Mesenteric fat pad (tissue), 1 donor: ENCODE results near the gene LRBA. TPM values are rescaled to one million over a fixed set of nuclear protein-coding genes. Genes with fewer than 3 reads are reported as not detected.
"Not testable (repeated sequence)": the region's sequence is repeated elsewhere in the genome, so short reads cannot be mapped to it uniquely, and the experiment has no call there.

Experiments
- DNase-seq: peaks from one replicate; pipeline ENCODE4 v3.0.0-alpha.2; 2020; ENCODE audit warnings: low spot score
- total RNA-seq: library from RNA; stranded (reverse); fragmentation: NEBNext Ultra II Directional; extraction: Animal tissue kit (Norgen Biotek cat#: 25700); gene quantifications from one replicate; pipeline ENCODE4 v1.2.1, GENCODE V29; 2021
- donor health status: DM: yes; HTN: yes; CAD: no.

LRBA gene
- total RNA-seq, 1 donor from 2014 or later: 25.6 TPM

- DNase-seq: peak; percentile 91
Measured at GRCh38 chr4:151015459-151016347, 619 bp upstream of the LRBA start.

GRCh38 chr4:151013944-151014343 is 1.1 kb downstream of the LRBA start:
- DNase-seq: no peak

GRCh38 chr4:151013491-151013890 is 1.6 kb downstream of the LRBA start:
- DNase-seq: no peak

GRCh38 chr4:151012820-151013219 is 2.3 kb downstream of the LRBA start:
- no peak for DNase-seq

GRCh38 chr4:151012376-151012775 is 2.7 kb downstream of the LRBA start:
- DNase-seq: no peak

- DNase-seq: no peak
Measured at GRCh38 chr4:151004222-151004621, 10.9 kb downstream of the LRBA start.

GRCh38 chr4:151000747-151001429 is 14.2 kb downstream of the LRBA start:
- no peak for DNase-seq

- no peak for DNase-seq
Measured at GRCh38 chr4:150999086-150999485, 16.0 kb downstream of the LRBA start.

- no peak for DNase-seq
Measured at GRCh38 chr4:150997141-150997540, 17.9 kb downstream of the LRBA start.

- DNase-seq: no peak
Measured at GRCh38 chr4:150994721-150995120, 20.4 kb downstream of the LRBA start.

- DNase-seq: not testable (repeated sequence)
Measured at GRCh38 chr4:150993577-150993976, 21.5 kb downstream of the LRBA start.

- no peak for DNase-seq
Measured at GRCh38 chr4:150990993-150991392, 24.1 kb downstream of the LRBA start.

GRCh38 chr4:150990250-150990649 is 24.8 kb downstream of the LRBA start:
- DNase-seq: no peak

- DNase-seq: no peak
Measured at GRCh38 chr4:150988238-150988637, 26.8 kb downstream of the LRBA start.

- DNase-seq: no peak
Measured at GRCh38 chr4:150987204-150987603, 27.9 kb downstream of the LRBA start.

- no peak for DNase-seq
Measured at GRCh38 chr4:150986085-150986484, 29.0 kb downstream of the LRBA start.

GRCh38 chr4:150983851-150984250 is 31.2 kb downstream of the LRBA start:
- DNase-seq: no peak

GRCh38 chr4:150982557-150983233 is 32.4 kb downstream of the LRBA start:
- DNase-seq: no peak

- no peak for DNase-seq
Measured at GRCh38 chr4:150978738-150979575, 36.1 kb downstream of the LRBA start.

- no peak for DNase-seq
Measured at GRCh38 chr4:150976478-150977118, 38.5 kb downstream of the LRBA start.

- DNase-seq: no peak
Measured at GRCh38 chr4:150974750-150975149, 40.3 kb downstream of the LRBA start.
